GM12892 (cell line): Measurements from ENCODE around the gene PEX14.

ENCODE experiments used
- POLR2A ChIP-seq: IDR thresholded peaks from 2 replicates; pipeline ENCODE4 v1.6.1; 2011; ENCODE audit warnings: low read depth, low read length, control low read depth
- POLR2AphosphoS5 ChIP-seq: IDR thresholded peaks from 2 replicates; pipeline ENCODE4 v1.6.1; 2011; ENCODE audit warnings: low read depth, low read length, control low read depth

- TF ChIP-seq POLR2A (no peak), POLR2AphosphoS5 (no peak)
Observed at GRCh38 chr1:10450836-10451235, 23.9 kb upstream of the PEX14 start.
